Mesenchymal stem cell (in vitro differentiated cells and primary cell): Measurements from ENCODE around the gene MSRB3.

Experiments used
- DNase-seq: peaks from one replicate; pipeline ENCODE4 v3.0.0-alpha.2; 2013
- H2AFZ ChIP-seq: one replicate; pipeline ENCODE4 v1.6.1; 2013; ENCODE audit warnings: low read depth, mild to moderate bottlenecking, control low read depth, inconsistent platforms, low read length, moderate library complexity
- H2AK5ac ChIP-seq: 2 replicates; pipeline ENCODE4 v1.6.1; 2013; ENCODE audit warnings: low read length, moderate library complexity, mild to moderate bottlenecking, inconsistent platforms; ENCODE audit not compliant: severe bottlenecking
- H2BK120ac ChIP-seq: one replicate; pipeline ENCODE4 v1.6.1; 2013; ENCODE audit warnings: low read depth, mild to moderate bottlenecking, inconsistent platforms, low read length, moderate library complexity
- H2BK12ac ChIP-seq, 2 experiments: one replicate each; pipeline ENCODE4 v1.6.1; 2013; ENCODE audit warnings: inconsistent platforms in 2 of 2, low read length in 2 of 2, mild to moderate bottlenecking in 2 of 2, moderate library complexity in 2 of 2, control low read depth in 1 of 2
- H2BK15ac ChIP-seq: one replicate; pipeline ENCODE4 v1.6.1; 2013; ENCODE audit warnings: mild to moderate bottlenecking, low read depth, inconsistent platforms; ENCODE audit not compliant: poor library complexity, severe bottlenecking
- H2BK5ac ChIP-seq: 2 replicates; pipeline ENCODE4 v1.6.1; 2013; ENCODE audit warnings: low read depth, mild to moderate bottlenecking, low read length, control low read depth, inconsistent platforms; ENCODE audit not compliant: poor library complexity, severe bottlenecking
- H3K14ac ChIP-seq, 2 experiments: one replicate each; pipeline ENCODE4 v1.6.1; 2013; ENCODE audit warnings: inconsistent platforms in 2 of 2, low read length in 2 of 2, control low read depth in 1 of 2, mild to moderate bottlenecking in 1 of 2, moderate library complexity in 1 of 2
- H3K18ac ChIP-seq, 2 experiments: one replicate each; pipeline ENCODE4 v1.6.1; 2013; ENCODE audit warnings: inconsistent platforms in 2 of 2, low read length in 2 of 2, control low read depth in 1 of 2, low read depth in 1 of 2, mild to moderate bottlenecking in 1 of 2
- H3K23ac ChIP-seq, 2 experiments: one replicate each; pipeline ENCODE4 v1.6.1; 2013; ENCODE audit warnings: inconsistent platforms in 2 of 2, low read length in 2 of 2, mild to moderate bottlenecking in 2 of 2, moderate library complexity in 2 of 2, control low read depth in 1 of 2
- H3K27ac ChIP-seq: 2 replicates; pipeline ENCODE4 v1.5.1; 2013; ENCODE audit warnings: mild to moderate bottlenecking, moderate library complexity, low read length, control low read depth, inconsistent platforms; ENCODE audit not compliant: poor library complexity, severe bottlenecking
- H3K27me3 ChIP-seq, 2 experiments: 2 replicates each; pipeline versions ENCODE4 v1.6.1 to v1.7.0; 2013; ENCODE audit warnings: low read length in 2 of 2, mild to moderate bottlenecking in 2 of 2, moderate library complexity in 2 of 2, control low read depth in 1 of 2, inconsistent platforms in 1 of 2; ENCODE audit not compliant: control insufficient read depth in 1 of 2, insufficient read depth in 1 of 2
- H3K36me3 ChIP-seq, 2 experiments: 2 replicates each; pipeline versions ENCODE4 v1.6.1 to v1.7.0; 2013; ENCODE audit warnings: low read length in 2 of 2, control low read depth in 1 of 2, inconsistent platforms in 1 of 2, low read depth in 1 of 2, mild to moderate bottlenecking in 1 of 2; ENCODE audit not compliant: insufficient read depth in 2 of 2, control insufficient read depth in 1 of 2
- H3K4ac ChIP-seq, 2 experiments: one replicate each; pipeline ENCODE4 v1.6.1; 2013; ENCODE audit warnings: inconsistent platforms in 2 of 2, low read length in 2 of 2, mild to moderate bottlenecking in 2 of 2, moderate library complexity in 2 of 2, control low read depth in 1 of 2, low read depth in 1 of 2
- H3K4me1 ChIP-seq: 2 replicates; pipeline ENCODE4 v1.6.1; 2013; ENCODE audit warnings: low read depth, low read length, control low read depth; ENCODE audit not compliant: control insufficient read depth, insufficient read depth
- H3K4me2 ChIP-seq: 2 replicates; pipeline ENCODE4 v1.6.1; 2013; ENCODE audit warnings: low read length, mild to moderate bottlenecking, inconsistent platforms; ENCODE audit not compliant: poor library complexity, severe bottlenecking
- H3K4me3 ChIP-seq, 2 experiments: 2 replicates each; pipeline versions ENCODE4 v1.5.1 to v1.7.0; 2013; ENCODE audit warnings: low read length in 2 of 2, mild to moderate bottlenecking in 2 of 2, control low read depth in 1 of 2, low read depth in 1 of 2; ENCODE audit not compliant: insufficient read depth in 1 of 2
- H3K79me1 ChIP-seq: replicated peaks from 2 replicates; pipeline ENCODE4 v1.6.1; 2013; ENCODE audit warnings: mild to moderate bottlenecking, control low read depth, low read length, inconsistent platforms; ENCODE audit not compliant: poor library complexity, severe bottlenecking
- H3K9ac ChIP-seq: 2 replicates; pipeline ENCODE4 v1.7.0; 2013; ENCODE audit warnings: mild to moderate bottlenecking, low read length, moderate library complexity
- H3K9me3 ChIP-seq: 2 replicates; pipeline ENCODE4 v1.7.0; 2013; ENCODE audit warnings: mild to moderate bottlenecking, low read length; ENCODE audit not compliant: control insufficient read depth
- H4K8ac ChIP-seq: one replicate; pipeline ENCODE4 v1.6.1; 2013; ENCODE audit warnings: inconsistent platforms, mild to moderate bottlenecking, low read length, moderate library complexity
- H4K91ac ChIP-seq: one replicate; pipeline ENCODE4 v1.6.1; 2013; ENCODE audit warnings: mild to moderate bottlenecking, low read length, inconsistent platforms
- WGBS: methylation state at CpG from one replicate; pipeline ENCODE4 v1.1.7; 2013; ENCODE audit warnings: mixed read lengths; 5-methylcytosine and 5-hydroxymethylcytosine counted together

The MSRB3 gene

GRCh38 chr12:65430571-65431306 lies 152.3 kb downstream of the MSRB3 start:
- Histone ChIP-seq H3K23ac (no peak overlapping the region), H3K14ac (no peak overlapping the region), H3K4me1 (peaks cover 7% of the 10 kb centered on the region), H2BK12ac (no peak overlapping the region), H2BK120ac (no peak overlapping the region), H3K36me3 (no peaks in the 10 kb centered on the region), H2AFZ (no peak overlapping the region), H4K91ac (no peak overlapping the region), H3K18ac (no peak overlapping the region), H2BK5ac (peak overlapping the region; percentile 44), H3K9me3 (peaks cover 9% of the 10 kb centered on the region), H4K8ac (no peak overlapping the region), H3K4me2 (no peak overlapping the region), H3K27me3 (no peaks in the 10 kb centered on the region), H2BK15ac (no peak overlapping the region), H3K79me1 (peaks cover 20% of the 10 kb centered on the region), H3K9ac (peak overlapping the region; percentile 18), H2AK5ac (no peak overlapping the region), H3K4ac (no peak overlapping the region), H3K27ac (peak overlapping the region; percentile 96), H3K4me3 (no peak overlapping the region)
- WGBS: 0% methylated on average over 1 of the region's 3 CpGs
- DNase-seq: peak; percentile 39

DNA sequence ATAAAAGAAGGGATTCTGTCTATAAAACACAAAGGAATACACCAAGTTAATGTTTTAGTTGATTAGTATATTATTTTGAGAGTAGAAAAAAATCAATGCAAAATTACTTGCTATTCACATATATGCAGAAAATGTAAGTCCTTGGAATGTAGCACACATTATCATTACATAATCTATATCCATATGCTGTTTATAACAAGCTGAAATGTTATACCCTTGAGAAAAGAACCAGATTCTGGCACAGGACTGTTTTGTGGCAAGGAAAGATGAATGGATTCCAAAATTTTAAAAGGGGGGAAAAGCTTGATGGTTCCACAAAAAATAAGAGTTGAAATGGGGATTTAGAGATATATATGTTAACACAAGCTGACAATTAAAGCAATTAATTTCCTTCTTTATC lies 153.6 kb downstream of the MSRB3 start:
- DNase-seq: no peak
- Histone ChIP-seq H4K8ac (no peak overlapping the region), H3K27ac (peak overlapping the region; percentile 79), H3K9ac (no peak overlapping the region), H3K27me3 (no peaks in the 10 kb centered on the region), H3K9me3 (no peaks in the 10 kb centered on the region), H2BK5ac (no peak overlapping the region), H3K36me3 (no peaks in the 10 kb centered on the region), H2BK120ac (no peak overlapping the region), H3K4me3 (no peak overlapping the region), H2BK15ac (no peak overlapping the region), H3K4ac (no peak overlapping the region), H3K79me1 (peaks cover 19% of the 10 kb centered on the region), H2AK5ac (no peak overlapping the region), H3K14ac (no peak overlapping the region), H3K4me2 (no peak overlapping the region), H2BK12ac (no peak overlapping the region), H2AFZ (no peak overlapping the region), H4K91ac (no peak overlapping the region), H3K4me1 (peaks cover 7% of the 10 kb centered on the region), H3K23ac (no peak overlapping the region), H3K18ac (no peak overlapping the region)

- Histone ChIP-seq H4K8ac (no peak overlapping the region), H3K4me3 (no peak overlapping the region), H3K9me3 (peaks cover 1% of the 10 kb centered on the region), H2BK12ac (no peak overlapping the region), H3K4me2 (no peak overlapping the region), H2AFZ (no peak overlapping the region), H3K14ac (no peak overlapping the region), H2BK15ac (no peak overlapping the region), H3K9ac (no peak overlapping the region), H3K27me3 (no peaks in the 10 kb centered on the region), H3K79me1 (peaks cover 15% of the 10 kb centered on the region), H4K91ac (no peak overlapping the region), H3K4me1 (peaks cover 4% of the 10 kb centered on the region), H3K4ac (no peak overlapping the region), H3K23ac (no peak overlapping the region), H3K27ac (peak overlapping the region; percentile 79), H3K36me3 (no peaks in the 10 kb centered on the region), H2BK5ac (no peak overlapping the region), H2BK120ac (no peak overlapping the region), H3K18ac (peak overlapping the region in 1 of 2 experiments; percentile 2), H2AK5ac (no peak overlapping the region)
- no peak for DNase-seq
- no CpG with 5 or more reads among the region's 1 CpG for WGBS
Measured at GRCh38 chr12:65432651-65433050, 154.2 kb downstream of the MSRB3 start.

DNA sequence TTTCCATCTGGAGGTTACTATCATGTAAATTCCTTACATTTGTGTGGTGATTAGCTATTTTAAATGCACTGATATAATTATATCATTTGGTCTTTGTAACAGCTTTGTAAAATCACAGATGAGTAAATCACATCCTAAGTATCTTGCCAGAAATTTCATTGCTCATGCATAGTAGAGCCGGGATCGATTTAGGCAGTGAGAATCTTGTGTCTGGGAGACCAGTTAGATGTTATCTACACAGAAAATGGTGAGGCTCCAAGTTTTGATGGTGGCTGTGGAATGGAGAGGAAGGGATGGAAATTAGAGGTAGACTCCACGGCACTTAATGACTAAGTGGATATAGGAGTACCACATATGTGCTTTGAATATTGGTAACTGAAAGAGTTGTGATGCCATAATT lies 156.3 kb downstream of the MSRB3 start:
- Histone ChIP-seq H4K8ac (no peak overlapping the region), H3K4ac (no peak overlapping the region), H3K9ac (no peak overlapping the region), H3K27ac (no peak overlapping the region), H2BK15ac (no peak overlapping the region), H2BK12ac (no peak overlapping the region), H2AK5ac (no peak overlapping the region), H3K4me2 (no peak overlapping the region), H4K91ac (no peak overlapping the region), H2AFZ (no peak overlapping the region), H3K4me3 (no peak overlapping the region), H3K36me3 (no peaks in the 10 kb centered on the region), H3K9me3 (peaks cover 3% of the 10 kb centered on the region), H3K79me1 (peaks cover 8% of the 10 kb centered on the region), H2BK5ac (no peak overlapping the region), H3K23ac (no peak overlapping the region), H3K4me1 (no peaks in the 10 kb centered on the region), H2BK120ac (no peak overlapping the region), H3K27me3 (no peaks in the 10 kb centered on the region), H3K18ac (no peak overlapping the region), H3K14ac (no peak overlapping the region)
- no peak for DNase-seq
- over 99% methylated on average over 3 of the region's 3 CpGs for WGBS
